GOT3 (cell line): Measurements from ENCODE around the gene CNTLN.
"Not testable (repeated sequence)": the region's sequence is repeated elsewhere in the genome, so short reads cannot be mapped to it uniquely, and the experiment has no call there.

Experiments
- DNase-seq: peaks from one replicate; lab custom pipeline; 2025; ENCODE audit warnings: mixed read lengths; lab: John Stamatoyannopoulos, UW

CNTLN gene

GRCh38 chr9:17171309-17172094 is 36.7 kb downstream of the CNTLN start:
- DNase-seq: no peak

- not testable (repeated sequence) for DNase-seq
Observed at GRCh38 chr9:17177496-17177895, 42.7 kb downstream of the CNTLN start.

GRCh38 chr9:17185481-17186029 is 50.7 kb downstream of the CNTLN start:
- no peak for DNase-seq

GRCh38 chr9:17191082-17191481 is 56.2 kb downstream of the CNTLN start:
- DNase-seq: no peak

- no peak for DNase-seq
Observed at GRCh38 chr9:17204611-17205152, 69.8 kb downstream of the CNTLN start.

- no peak for DNase-seq
Observed at GRCh38 chr9:17216011-17216410, 81.2 kb downstream of the CNTLN start.

GRCh38 chr9:17216646-17217045 is 81.8 kb downstream of the CNTLN start:
- DNase-seq: no peak

- no peak for DNase-seq
Observed at GRCh38 chr9:17217272-17217671, 82.4 kb downstream of the CNTLN start.

- no peak for DNase-seq
Observed at GRCh38 chr9:17219261-17219660, 84.4 kb downstream of the CNTLN start.

- no peak for DNase-seq
Observed at GRCh38 chr9:17222932-17223331, 88.1 kb downstream of the CNTLN start.

- DNase-seq: no peak
Observed at GRCh38 chr9:17225407-17225806, 90.6 kb downstream of the CNTLN start.

- DNase-seq: no peak
Observed at GRCh38 chr9:17229945-17230560, 95.2 kb downstream of the CNTLN start.

GRCh38 chr9:17230646-17231045 is 95.8 kb downstream of the CNTLN start:
- no peak for DNase-seq

- no peak for DNase-seq
Observed at GRCh38 chr9:17236147-17236546, 101.3 kb downstream of the CNTLN start.

- no peak for DNase-seq
Observed at GRCh38 chr9:17246770-17247169, 111.9 kb downstream of the CNTLN start.

GRCh38 chr9:17251100-17251499 is 116.3 kb downstream of the CNTLN start:
- no peak for DNase-seq

GRCh38 chr9:17268531-17269188 is 133.8 kb downstream of the CNTLN start:
- not testable (repeated sequence) for DNase-seq

- no peak for DNase-seq
Observed at GRCh38 chr9:17269799-17270198, 135.0 kb downstream of the CNTLN start.

GRCh38 chr9:17272536-17272935 is 137.7 kb downstream of the CNTLN start:
- DNase-seq: no peak

- DNase-seq: no peak
Observed at GRCh38 chr9:17280350-17281012, 145.6 kb downstream of the CNTLN start.

GRCh38 chr9:17290673-17291072 is 155.8 kb downstream of the CNTLN start:
- not testable (repeated sequence) for DNase-seq

GRCh38 chr9:17291766-17292165 is 156.9 kb downstream of the CNTLN start:
- no peak for DNase-seq
